ENCODE results near the gene FKBP11. TPM values are rescaled to one million over a fixed set of nuclear protein-coding genes. Genes with fewer than 3 reads are reported as not detected.

Gene FKBP11
- total and polyA plus RNA-seq, 2 donors (not counting 3 experiments of a cell fraction or from before 2014, with no cell fraction given): 74.2 to 81.2 TPM

DNA sequence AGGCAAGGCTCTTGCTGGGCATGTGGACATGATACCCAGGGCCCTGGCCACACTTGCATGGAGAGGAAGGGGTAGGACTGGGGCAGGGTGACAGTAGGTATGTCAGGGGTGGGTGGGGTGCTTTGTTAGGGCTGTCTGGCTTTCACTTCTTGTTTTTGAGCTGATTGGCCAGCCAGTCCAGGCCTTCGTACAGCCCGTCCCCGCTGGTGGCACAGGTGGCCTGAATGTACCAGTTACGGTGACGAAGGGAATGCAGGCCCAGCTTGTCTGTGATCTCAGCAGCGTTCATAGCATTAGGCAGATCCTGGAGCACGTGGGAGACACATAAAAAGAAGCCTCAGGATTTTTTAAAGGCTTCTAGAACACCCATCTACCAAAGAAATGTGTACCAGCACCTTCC is 13.5 kb upstream of the FKBP11 start:
- FAIRE-seq (no peak), DNase-seq (ENCODE audit: low read depth, low spot score) (no peak)
- H3K9me1 ChIP-seq (replicated peaks; ENCODE audit: control insufficient read depth, extremely low read depth, insufficient read depth, low read length): no peaks in the 10 kb centered on the region
- H3K36me3 ChIP-seq (ENCODE audit: control insufficient read depth in 2 of 2, extremely low read depth in 1 of 2, insufficient read depth in 2 of 2, low read length in 2 of 2): peaks cover 16 to 53% of the 10 kb centered on the region in 2 experiments
- peaks cover 12% of the 10 kb centered on the region for H4K20me1 ChIP-seq (replicated peaks; ENCODE audit: control insufficient read depth, extremely low read depth, insufficient read depth, low read length)
- no peaks in the 10 kb centered on the region for H3K27me3 ChIP-seq (ENCODE audit: control insufficient read depth in 2 of 2, insufficient read depth in 2 of 2, low read length in 2 of 2)
- ChIA-PET POLR2A (no interaction called here), CTCF (interaction anchor here (0.9 to 8.7 kb wide), 5 partner anchors 14 to 85 kb away, joined by 3 to 92 read pairs (median 5); partner anchors contain the start of genes DDX23 and FKBP11)
- no peak overlapping the region for H2AFZ ChIP-seq (ENCODE audit: low read depth, low read length)
- intact Hi-C loops (cut with micrococcal nuclease): no loop called here
- dilution Hi-C loops (cut with MboI; ENCODE audit: extremely low pct_ligation_motif_present, low sequenced_read_pairs): no loop called here
- H3K9me3 ChIP-seq (replicated peaks; ENCODE audit: control insufficient read depth, insufficient read depth, low read length): no peaks in the 10 kb centered on the region
- H3K9ac ChIP-seq (replicated peaks; ENCODE audit: extremely low read depth, insufficient read depth, low read length): no peak overlapping the region
- H3K4me3 ChIP-seq (replicated peaks in 1 of 3; ENCODE audit: insufficient read depth in 1 of 3, low read depth in 1 of 3, low read length in 3 of 3): no peak overlapping the region
- TF ChIP-seq FOS (IDR thresholded peaks at IDR 0.05; ENCODE audit: borderline replicate concordance, insufficient read depth, low read length) (no peak), JUN (IDR thresholded peaks at IDR 0.05; ENCODE audit: borderline replicate concordance, insufficient read depth, insufficient read length, low read depth) (no peak), GATA2 (IDR thresholded peaks at IDR 0.05; ENCODE audit: insufficient read depth, insufficient read length, low read depth, low read length) (no peak)
- no peaks in the 10 kb centered on the region for H3K4me1 ChIP-seq (ENCODE audit: control insufficient read depth, extremely low read depth, insufficient read depth, low read length)
- H3K27ac ChIP-seq (ENCODE audit: insufficient read depth, low read depth, low read length): no peak overlapping the region
- H3K4me2 ChIP-seq (ENCODE audit: insufficient read depth, low read length): no peak overlapping the region
- BruUV-seq (replicated peaks): no TSS peak
- peaks cover 15% of the 10 kb centered on the region for H3K79me2 ChIP-seq (ENCODE audit: control insufficient read depth, insufficient read depth, low read length)

DNA sequence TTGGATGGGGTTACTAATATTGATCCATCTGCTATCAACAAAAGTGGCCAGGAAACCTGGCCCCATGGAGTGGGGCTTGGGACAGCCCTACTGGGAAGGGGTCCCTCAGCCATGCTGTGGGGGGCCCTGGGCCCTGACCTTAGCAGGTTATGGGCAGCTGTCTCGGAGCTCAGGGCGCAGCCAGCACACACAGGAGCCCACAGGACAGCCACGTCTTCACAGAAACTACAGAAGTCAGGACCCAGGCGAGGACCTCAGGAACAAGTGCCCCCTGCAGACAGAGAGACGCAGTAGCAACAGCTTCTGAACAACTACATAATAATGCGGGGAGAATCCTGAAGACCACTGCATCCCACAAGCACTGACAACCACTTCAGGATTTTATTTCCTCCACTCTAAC is 11.9 kb upstream of the FKBP11 start:
- POLR2A ChIA-PET: no interaction called here
- H3K4me1 ChIP-seq (ENCODE audit: control insufficient read depth, extremely low read depth, insufficient read depth, low read length): no peaks in the 10 kb centered on the region
- no peak overlapping the region for H3K27ac ChIP-seq (ENCODE audit: insufficient read depth, low read depth, low read length)
- no peak overlapping the region for H3K4me2 ChIP-seq (ENCODE audit: insufficient read depth, low read length)
- FAIRE-seq: no peak
- peaks cover 20 to 56% of the 10 kb centered on the region in 2 experiments for H3K36me3 ChIP-seq (ENCODE audit: control insufficient read depth in 2 of 2, extremely low read depth in 1 of 2, insufficient read depth in 2 of 2, low read length in 2 of 2)
- H4K20me1 ChIP-seq (replicated peaks; ENCODE audit: control insufficient read depth, extremely low read depth, insufficient read depth, low read length): peaks cover 7% of the 10 kb centered on the region
- DNase-seq (ENCODE audit: low read depth, low spot score): no peak
- intact Hi-C loops (cut with micrococcal nuclease): loop anchor here (2.0 kb wide), 1 partner anchor 46 kb away; no protein-coding TSS in a partner anchor
- no peak for TF ChIP-seq JUN (IDR thresholded peaks at IDR 0.05; ENCODE audit: borderline replicate concordance, insufficient read depth, insufficient read length, low read depth)
- TF ChIP-seq MAX (IDR thresholded peaks at IDR 0.05; ENCODE audit: insufficient read depth, insufficient read length): no peak
- no peak for TF ChIP-seq FOS (IDR thresholded peaks at IDR 0.05; ENCODE audit: borderline replicate concordance, insufficient read depth, low read length)
- TF ChIP-seq MYC (IDR thresholded peaks at IDR 0.05; ENCODE audit: low read depth, low read length): no peak
- TF ChIP-seq GATA2 (IDR thresholded peaks at IDR 0.05; ENCODE audit: insufficient read depth, insufficient read length, low read depth, low read length): no peak
- TF ChIP-seq, protein P1, sequence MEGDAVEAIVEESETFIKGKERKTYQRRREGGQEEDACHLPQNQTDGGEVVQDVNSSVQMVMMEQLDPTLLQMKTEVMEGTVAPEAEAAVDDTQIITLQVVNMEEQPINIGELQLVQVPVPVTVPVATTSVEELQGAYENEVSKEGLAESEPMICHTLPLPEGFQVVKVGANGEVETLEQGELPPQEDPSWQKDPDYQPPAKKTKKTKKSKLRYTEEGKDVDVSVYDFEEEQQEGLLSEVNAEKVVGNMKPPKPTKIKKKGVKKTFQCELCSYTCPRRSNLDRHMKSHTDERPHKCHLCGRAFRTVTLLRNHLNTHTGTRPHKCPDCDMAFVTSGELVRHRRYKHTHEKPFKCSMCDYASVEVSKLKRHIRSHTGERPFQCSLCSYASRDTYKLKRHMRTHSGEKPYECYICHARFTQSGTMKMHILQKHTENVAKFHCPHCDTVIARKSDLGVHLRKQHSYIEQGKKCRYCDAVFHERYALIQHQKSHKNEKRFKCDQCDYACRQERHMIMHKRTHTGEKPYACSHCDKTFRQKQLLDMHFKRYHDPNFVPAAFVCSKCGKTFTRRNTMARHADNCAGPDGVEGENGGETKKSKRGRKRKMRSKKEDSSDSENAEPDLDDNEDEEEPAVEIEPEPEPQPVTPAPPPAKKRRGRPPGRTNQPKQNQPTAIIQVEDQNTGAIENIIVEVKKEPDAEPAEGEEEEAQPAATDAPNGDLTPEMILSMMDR (IDR thresholded peaks at IDR 0.05; ENCODE audit: extremely low read depth in 1 of 2, insufficient read depth in 1 of 2, low read depth in 1 of 2, low read length in 2 of 2): peak; percentile 12
- TF ChIP-seq EZH2 (IDR thresholded peaks at IDR 0.05; ENCODE audit: borderline replicate concordance, low read depth, low read length, severe bottlenecking): no peak
- CTCF ChIA-PET: interaction anchor here (1.3 to 8.7 kb wide), 7 partner anchors 10 to 84 kb away, joined by 3 to 92 read pairs (median 9); partner anchors contain the start of genes DDX23 and FKBP11
- no peaks in the 10 kb centered on the region for H3K27me3 ChIP-seq (ENCODE audit: control insufficient read depth in 2 of 2, insufficient read depth in 2 of 2, low read length in 2 of 2)
- no TSS peak for BruUV-seq (replicated peaks)
- H3K4me3 ChIP-seq (replicated peaks in 1 of 3; ENCODE audit: insufficient read depth in 1 of 3, low read depth in 1 of 3, low read length in 3 of 3): no peak overlapping the region
- H3K9me1 ChIP-seq (replicated peaks; ENCODE audit: control insufficient read depth, extremely low read depth, insufficient read depth, low read length): no peaks in the 10 kb centered on the region
- H3K9me3 ChIP-seq (replicated peaks; ENCODE audit: control insufficient read depth, insufficient read depth, low read length): no peaks in the 10 kb centered on the region
- no peak overlapping the region for H3K9ac ChIP-seq (replicated peaks; ENCODE audit: extremely low read depth, insufficient read depth, low read length)
- no peak overlapping the region for H2AFZ ChIP-seq (ENCODE audit: low read depth, low read length)
- peaks cover 4% of the 10 kb centered on the region for H3K79me2 ChIP-seq (ENCODE audit: control insufficient read depth, insufficient read depth, low read length)
- dilution Hi-C loops (cut with MboI; ENCODE audit: extremely low pct_ligation_motif_present, low sequenced_read_pairs): no loop called here
